HepG2 (cell line): Measurements from ENCODE around the gene GOSR1. TPM values are rescaled to one million over a fixed set of nuclear protein-coding genes. Genes with fewer than 3 reads are reported as not detected.

Source experiments
- HOXA5 ChIP-seq: sonication (generic); formaldehyde crosslinking; IDR thresholded peaks from 2 replicates; pipeline ENCODE4 v1.4.0; 2020; ENCODE audit warnings: missing genetic modification reagents
- KDM6A ChIP-seq: IDR thresholded peaks from 2 replicates; pipeline ENCODE4 v1.6.1; 2016; ENCODE audit warnings: low read depth
- LBX2 ChIP-seq: sonication (generic); formaldehyde crosslinking; IDR thresholded peaks from 2 replicates; pipeline ENCODE4 v1.5.0; 2020; ENCODE audit warnings: missing genetic modification reagents, mild to moderate bottlenecking, borderline replicate concordance
- MYPOP ChIP-seq: sonication (generic); formaldehyde crosslinking; IDR thresholded peaks from 2 replicates; pipeline ENCODE4 v1.8.1; 2023; ENCODE audit warnings: mild to moderate bottlenecking, moderate library complexity, missing genetic modification reagents
- NONO ChIP-seq, 2 experiments: fragments of 450-650 bp in 1 of 2; sonication (generic) in 1 of 2; formaldehyde crosslinking in 1 of 2; IDR thresholded peaks in 1 of 2; conservative IDR thresholded peaks in 1 of 2; 2 replicates each; pipeline versions ENCODE4 v1.6.1 to v1.8.0; 2017 to 2022; ENCODE audit warnings: mild to moderate bottlenecking in 1 of 2, missing genetic modification reagents in 1 of 2, moderate library complexity in 1 of 2
- PPARG ChIP-seq: conservative IDR thresholded peaks from 2 replicates; pipeline ENCODE4 v1.6.1; 2016; ENCODE audit warnings: missing biosample characterization, missing genetic modification reagents
- ZFX ChIP-seq: sonication (generic); formaldehyde crosslinking; IDR thresholded peaks from 2 replicates; pipeline ENCODE4 v1.4.0; 2020; ENCODE audit warnings: mild to moderate bottlenecking, low read depth, missing genetic modification reagents, moderate library complexity
- ZHX1 ChIP-seq: sonication (generic); formaldehyde crosslinking; IDR thresholded peaks from 2 replicates; pipeline ENCODE4 v1.8.1; 2022; ENCODE audit warnings: low read depth, mild to moderate bottlenecking, missing genetic modification reagents
- ZKSCAN8 ChIP-seq: IDR thresholded peaks from 2 replicates; pipeline ENCODE4 v1.6.1; 2016; ENCODE audit warnings: borderline replicate concordance, missing genetic modification reagents, missing compliant biosample characterization
- ZNF101 ChIP-seq: sonication (generic); formaldehyde crosslinking; IDR thresholded peaks from 2 replicates; pipeline ENCODE4 v1.4.0; 2020; ENCODE audit warnings: mild to moderate bottlenecking, low read depth, missing genetic modification reagents, borderline replicate concordance
- ZNF331 ChIP-seq: sonication (generic); formaldehyde crosslinking; IDR thresholded peaks from 2 replicates; pipeline ENCODE4 v1.4.0; 2020; ENCODE audit warnings: missing genetic modification reagents
- ZNF556 ChIP-seq: sonication (generic); formaldehyde crosslinking; IDR thresholded peaks from 2 replicates; pipeline ENCODE4 v1.4.0; 2020; ENCODE audit warnings: mild to moderate bottlenecking, missing genetic modification reagents, borderline replicate concordance
- ZNF616 ChIP-seq: sonication (generic); formaldehyde crosslinking; IDR thresholded peaks from 2 replicates; pipeline ENCODE4 v1.5.0; 2020; ENCODE audit warnings: low read depth, mild to moderate bottlenecking, missing genetic modification reagents
- ZNF816 ChIP-seq: sonication (generic); formaldehyde crosslinking; IDR thresholded peaks from 2 replicates; pipeline ENCODE4 v1.8.0; 2022; ENCODE audit warnings: missing genetic modification reagents, mild to moderate bottlenecking, borderline replicate concordance
- polyA plus RNA-seq, 8 experiments: library from polyadenylated mRNA; depleted of rRNA in 3 of 8; stranded (reverse) in 7 of 8; unstranded in 1 of 8; fragments of >200 nt; fragmentation: Illumina TruSeq in 4 of 8; extraction: Trizol in 4 of 8; gene quantifications; 2 replicates each; pipeline versions ENCODE4 v1.2.1 to v1.2.3, GENCODE V29; 2011 to 2016; ENCODE audit warnings: low read depth in 4 of 8, missing spikeins in 1 of 8, mixed read lengths in 1 of 8; ENCODE audit not compliant: insufficient read depth in 1 of 8
- total RNA-seq, 5 experiments: library from RNA; depleted of rRNA; stranded (reverse); fragments of >200 nt; fragmentation: Illumina TruSeq; extraction: Trizol; gene quantifications; 2 replicates each; pipeline ENCODE4 v1.2.3, GENCODE V29; 2016; ENCODE audit warnings: low read depth in 1 of 5
- TF ChIP-seq, protein P1 (sequence below): sonication (generic); formaldehyde crosslinking; IDR thresholded peaks from 2 replicates; pipeline ENCODE4 v1.4.0; 2020; ENCODE audit warnings: mild to moderate bottlenecking, missing genetic modification reagents, borderline replicate concordance
- TF ChIP-seq, protein P2 (sequence below): sonication (generic); formaldehyde crosslinking; IDR thresholded peaks from 2 replicates; pipeline ENCODE4 v1.8.0; 2022; ENCODE audit warnings: missing genetic modification reagents, mild to moderate bottlenecking, borderline replicate concordance

GOSR1 gene
- total and polyA plus RNA-seq, 2 of the 13 experiments (the other 11 are each of a cell fraction or from before 2014, with no cell fraction given), result 15.8 to 37.0 TPM

DNA sequence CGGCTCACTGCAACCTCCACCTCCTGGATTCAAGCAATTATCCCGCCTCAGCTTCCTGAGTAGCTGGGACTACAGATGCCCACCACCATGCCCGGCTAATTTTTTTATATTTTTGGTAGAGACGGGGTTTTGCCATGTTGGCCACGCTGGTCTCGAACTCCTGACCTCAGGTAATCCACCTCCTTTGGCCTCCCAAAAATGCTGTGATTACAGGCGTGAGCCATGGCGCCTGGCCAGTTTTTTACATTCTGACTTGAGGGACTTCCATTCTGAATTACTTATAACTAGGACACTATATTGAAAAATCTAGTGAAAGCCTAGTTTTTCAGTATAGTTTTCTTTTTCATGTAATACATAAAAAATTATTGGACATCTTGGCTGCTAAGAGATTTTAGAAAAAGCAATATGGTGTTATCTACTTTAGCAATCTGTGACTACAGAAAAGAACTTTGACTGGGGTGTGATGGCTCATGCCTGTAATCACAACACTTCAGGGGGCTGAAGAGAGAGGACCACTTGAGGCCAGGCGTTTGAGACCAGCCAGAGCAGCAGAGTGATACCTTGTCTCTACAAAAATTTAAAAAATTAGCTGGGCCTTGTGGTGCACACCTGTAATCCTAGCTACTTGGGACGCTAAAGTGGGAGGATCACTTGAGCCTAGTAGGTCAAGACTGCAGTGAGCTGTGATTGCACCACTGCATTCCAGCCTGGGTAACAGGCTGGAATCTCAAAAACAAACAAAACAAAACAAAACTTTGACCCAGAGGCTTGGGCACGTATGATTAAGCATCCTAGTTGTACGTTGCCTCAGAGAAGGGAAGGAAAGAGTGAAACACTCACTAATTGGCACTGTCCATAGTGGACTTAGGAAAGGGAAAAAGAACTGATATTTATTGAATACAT is 26.8 kb upstream of the GOSR1 start (continued):
- no peak for TF ChIP-seq ZHX1 (CRISPR knock-in tag)
- TF ChIP-seq PPARG, result peak; percentile 96
- TF ChIP-seq ZNF331, result peak; percentile 88
- no peak for TF ChIP-seq ZNF101
- no peak for TF ChIP-seq ZNF556
- TF ChIP-seq, protein P1, sequence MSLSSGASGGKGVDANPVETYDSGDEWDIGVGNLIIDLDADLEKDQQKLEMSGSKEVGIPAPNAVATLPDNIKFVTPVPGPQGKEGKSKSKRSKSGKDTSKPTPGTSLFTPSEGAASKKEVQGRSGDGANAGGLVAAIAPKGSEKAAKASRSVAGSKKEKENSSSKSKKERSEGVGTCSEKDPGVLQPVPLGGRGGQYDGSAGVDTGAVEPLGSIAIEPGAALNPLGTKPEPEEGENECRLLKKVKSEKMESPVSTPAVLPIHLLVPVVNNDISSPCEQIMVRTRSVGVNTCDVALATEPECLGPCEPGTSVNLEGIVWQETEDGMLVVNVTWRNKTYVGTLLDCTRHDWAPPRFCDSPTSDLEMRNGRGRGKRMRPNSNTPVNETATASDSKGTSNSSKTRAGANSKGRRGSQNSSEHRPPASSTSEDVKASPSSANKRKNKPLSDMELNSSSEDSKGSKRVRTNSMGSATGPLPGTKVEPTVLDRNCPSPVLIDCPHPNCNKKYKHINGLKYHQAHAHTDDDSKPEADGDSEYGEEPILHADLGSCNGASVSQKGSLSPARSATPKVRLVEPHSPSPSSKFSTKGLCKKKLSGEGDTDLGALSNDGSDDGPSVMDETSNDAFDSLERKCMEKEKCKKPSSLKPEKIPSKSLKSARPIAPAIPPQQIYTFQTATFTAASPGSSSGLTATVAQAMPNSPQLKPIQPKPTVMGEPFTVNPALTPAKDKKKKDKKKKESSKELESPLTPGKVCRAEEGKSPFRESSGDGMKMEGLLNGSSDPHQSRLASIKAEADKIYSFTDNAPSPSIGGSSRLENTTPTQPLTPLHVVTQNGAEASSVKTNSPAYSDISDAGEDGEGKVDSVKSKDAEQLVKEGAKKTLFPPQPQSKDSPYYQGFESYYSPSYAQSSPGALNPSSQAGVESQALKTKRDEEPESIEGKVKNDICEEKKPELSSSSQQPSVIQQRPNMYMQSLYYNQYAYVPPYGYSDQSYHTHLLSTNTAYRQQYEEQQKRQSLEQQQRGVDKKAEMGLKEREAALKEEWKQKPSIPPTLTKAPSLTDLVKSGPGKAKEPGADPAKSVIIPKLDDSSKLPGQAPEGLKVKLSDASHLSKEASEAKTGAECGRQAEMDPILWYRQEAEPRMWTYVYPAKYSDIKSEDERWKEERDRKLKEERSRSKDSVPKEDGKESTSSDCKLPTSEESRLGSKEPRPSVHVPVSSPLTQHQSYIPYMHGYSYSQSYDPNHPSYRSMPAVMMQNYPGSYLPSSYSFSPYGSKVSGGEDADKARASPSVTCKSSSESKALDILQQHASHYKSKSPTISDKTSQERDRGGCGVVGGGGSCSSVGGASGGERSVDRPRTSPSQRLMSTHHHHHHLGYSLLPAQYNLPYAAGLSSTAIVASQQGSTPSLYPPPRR, result peak; percentile 58; the same call in 1 of the 2 replicates
- TF ChIP-seq MYPOP (CRISPR knock-in tag), result 0 out of 2 replicates have a peak, but pooled peaks have one; percentile 34
- TF ChIP-seq KDM6A (CRISPR knock-in tag), result peak; percentile 83
- TF ChIP-seq, protein P2, sequence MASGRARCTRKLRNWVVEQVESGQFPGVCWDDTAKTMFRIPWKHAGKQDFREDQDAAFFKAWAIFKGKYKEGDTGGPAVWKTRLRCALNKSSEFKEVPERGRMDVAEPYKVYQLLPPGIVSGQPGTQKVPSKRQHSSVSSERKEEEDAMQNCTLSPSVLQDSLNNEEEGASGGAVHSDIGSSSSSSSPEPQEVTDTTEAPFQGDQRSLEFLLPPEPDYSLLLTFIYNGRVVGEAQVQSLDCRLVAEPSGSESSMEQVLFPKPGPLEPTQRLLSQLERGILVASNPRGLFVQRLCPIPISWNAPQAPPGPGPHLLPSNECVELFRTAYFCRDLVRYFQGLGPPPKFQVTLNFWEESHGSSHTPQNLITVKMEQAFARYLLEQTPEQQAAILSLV (CRISPR knock-in tag), result 0 out of 2 replicates have a peak, but pooled peaks have one; percentile 27
- peak; percentile 51 for TF ChIP-seq ZFX (CRISPR knock-in tag)
- TF ChIP-seq ZNF616 (CRISPR knock-in tag), result no peak
- 0 out of 2 replicates have a peak, but pooled peaks have one; percentile 38 for TF ChIP-seq ZNF816 (CRISPR knock-in tag)
- TF ChIP-seq ZKSCAN8 (CRISPR knock-in tag), result peak; percentile 45; the same call in 1 of the 2 replicates
- TF ChIP-seq HOXA5 (CRISPR knock-in tag), result peak; percentile 48; the same call in 1 of the 2 replicates
- no peak for TF ChIP-seq NONO (IDR thresholded peaks at IDR 0.05)
- TF ChIP-seq NONO (CRISPR knock-in tag; conservative IDR thresholded peaks at IDR 0.05), result 0 out of 2 replicates have a peak, but pooled peaks have one; percentile 31
- TF ChIP-seq LBX2 (CRISPR knock-in tag), result no peak
